SK-MEL-5 (cell line): ENCODE data around the gene NFATC3. TPM values are rescaled to one million over a fixed set of nuclear protein-coding genes. Genes with fewer than 3 reads are reported as not detected.

ENCODE experiments used
- DNase-seq: peaks from one replicate; pipeline ENCODE4 v3.0.0-alpha.2; 2016; ENCODE audit warnings: low read depth, low spot score
- in situ Hi-C: cut with HindIII; loops from 2 replicates; pipeline ENCODE4 v1.10.0; 2016; ENCODE audit warnings: low sequenced_read_pairs, high pct_unique_total_duplicates, low pct_unique_long_range_greater_than_20kb
- total RNA-seq: library from RNA; depleted of rRNA; stranded (reverse); fragments of >200 nt; shearing (Covaris generic); gene quantifications from 2 replicates; pipeline ENCODE4 v1.2.3, GENCODE V29; 2014

NFATC3 gene
- total RNA-seq, 1 experiment from 2014 or later = 13.8 TPM

DNA sequence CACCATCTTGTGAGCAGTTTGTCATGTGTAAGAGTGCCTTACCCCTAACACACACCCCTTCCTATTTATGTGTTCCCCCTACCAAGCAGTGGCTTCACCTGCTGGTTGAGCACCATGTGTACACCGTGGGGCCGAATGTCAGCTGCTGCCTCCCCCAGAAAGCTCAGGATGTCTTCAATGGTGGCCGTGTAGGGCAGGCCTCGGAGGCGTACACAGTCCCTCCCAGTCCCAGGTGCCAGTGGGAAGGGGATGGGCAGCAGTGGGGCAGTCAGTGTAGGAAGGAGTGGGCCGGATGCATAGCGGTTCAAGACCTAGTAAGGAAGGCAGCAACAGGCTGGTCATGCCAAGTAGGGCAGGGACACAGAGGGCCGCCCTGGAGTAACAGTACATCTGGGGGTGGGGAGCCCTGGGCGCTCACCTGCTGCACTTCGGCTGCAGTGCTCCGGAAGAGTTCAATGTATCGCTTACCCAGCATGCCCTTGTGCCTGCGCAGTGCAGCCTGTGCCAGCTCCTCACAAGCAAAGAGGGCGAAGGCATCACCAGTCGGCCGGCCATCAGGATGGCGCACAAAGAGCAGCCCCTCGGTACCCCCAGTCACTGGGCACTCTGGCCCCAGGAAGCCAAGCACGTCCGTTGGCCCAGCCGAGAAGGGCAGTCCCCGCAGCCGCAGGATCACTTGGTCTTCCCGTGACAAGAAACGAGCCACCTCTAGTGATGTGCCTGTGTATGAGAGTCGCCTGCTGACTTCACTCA lies 146.4 kb downstream of the NFATC3 start:
- in situ Hi-C loops = no loop called here

DNA sequence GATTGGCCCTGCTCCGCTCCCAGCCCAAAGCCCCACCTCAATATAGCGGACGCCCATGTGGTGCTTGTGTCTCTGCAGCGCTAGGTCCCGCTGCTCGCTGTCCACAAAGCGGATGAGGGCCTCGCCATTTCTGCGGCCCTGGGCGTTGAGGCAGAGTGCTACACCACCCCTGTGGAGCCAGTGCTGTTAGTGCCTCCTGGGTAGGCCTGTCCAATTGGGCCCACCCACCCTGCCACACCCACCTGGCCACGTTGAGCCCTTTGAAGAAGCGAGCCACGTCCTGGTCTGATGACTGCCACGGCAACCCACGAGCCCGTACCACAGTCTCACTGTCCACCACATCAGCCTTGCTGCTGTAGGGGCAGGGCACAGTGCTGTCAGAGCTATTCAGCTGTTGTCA lies 147.2 kb downstream of the NFATC3 start:
- in situ Hi-C loops = no loop called here
- DNase-seq = no peak

More for the DNA sequence above, 146.4 kb downstream of the NFATC3 start:
- no peak for DNase-seq

DNA sequence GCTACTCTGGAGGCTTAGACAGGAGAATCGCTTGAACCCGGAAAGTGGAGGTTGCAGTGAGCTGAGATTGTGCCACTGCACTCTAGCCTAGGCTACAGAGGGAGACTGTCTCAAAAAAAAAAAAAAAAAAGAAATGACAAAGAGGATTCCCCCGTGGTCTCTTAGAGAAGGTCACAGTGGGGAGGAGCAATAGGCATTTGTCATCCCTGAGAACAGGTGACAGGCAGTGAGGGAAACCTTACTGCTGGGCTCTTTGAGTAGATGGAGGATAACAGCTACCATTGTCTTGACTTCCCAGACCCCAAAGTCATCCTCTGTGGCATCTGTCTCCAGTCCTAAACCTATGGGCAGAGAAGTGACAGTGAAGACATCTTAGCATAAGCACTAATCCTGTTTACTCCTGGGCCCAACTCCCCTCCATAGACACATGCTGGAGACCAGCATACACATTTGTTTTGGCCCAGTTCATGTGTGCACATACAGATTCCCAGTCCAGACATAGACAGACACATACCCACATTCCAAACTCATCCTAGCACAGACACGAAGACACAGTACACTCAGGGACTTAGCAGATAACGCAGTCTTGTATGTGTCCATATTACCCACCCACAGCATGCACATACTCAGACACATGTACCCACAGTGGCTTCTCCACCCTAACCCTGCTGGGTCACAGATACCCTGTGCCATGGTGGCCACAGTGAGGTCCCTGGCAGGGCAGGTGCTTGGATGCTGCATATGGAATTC lies 148.1 kb downstream of the NFATC3 start:
- in situ Hi-C loops = no loop called here
- DNase-seq = no peak

DNA sequence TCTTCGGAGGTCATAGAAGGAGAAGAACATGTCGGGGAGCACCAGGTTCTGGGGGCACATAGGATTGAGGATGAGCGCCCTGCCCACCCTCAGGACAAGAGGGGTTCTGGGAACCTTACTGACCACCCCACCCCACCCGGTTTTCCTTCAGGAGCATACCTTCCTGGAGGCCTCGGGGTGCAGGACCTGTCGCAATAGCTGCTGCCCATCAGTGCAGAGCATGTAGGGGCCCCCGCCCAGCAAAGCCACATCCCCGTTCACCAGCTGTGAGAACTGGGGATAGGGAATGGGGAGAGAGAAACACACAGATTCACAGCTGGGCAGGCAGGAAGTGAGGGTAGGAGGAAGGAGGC lies 148.6 kb downstream of the NFATC3 start:
- in situ Hi-C loops = no loop called here
- no peak for DNase-seq

DNA sequence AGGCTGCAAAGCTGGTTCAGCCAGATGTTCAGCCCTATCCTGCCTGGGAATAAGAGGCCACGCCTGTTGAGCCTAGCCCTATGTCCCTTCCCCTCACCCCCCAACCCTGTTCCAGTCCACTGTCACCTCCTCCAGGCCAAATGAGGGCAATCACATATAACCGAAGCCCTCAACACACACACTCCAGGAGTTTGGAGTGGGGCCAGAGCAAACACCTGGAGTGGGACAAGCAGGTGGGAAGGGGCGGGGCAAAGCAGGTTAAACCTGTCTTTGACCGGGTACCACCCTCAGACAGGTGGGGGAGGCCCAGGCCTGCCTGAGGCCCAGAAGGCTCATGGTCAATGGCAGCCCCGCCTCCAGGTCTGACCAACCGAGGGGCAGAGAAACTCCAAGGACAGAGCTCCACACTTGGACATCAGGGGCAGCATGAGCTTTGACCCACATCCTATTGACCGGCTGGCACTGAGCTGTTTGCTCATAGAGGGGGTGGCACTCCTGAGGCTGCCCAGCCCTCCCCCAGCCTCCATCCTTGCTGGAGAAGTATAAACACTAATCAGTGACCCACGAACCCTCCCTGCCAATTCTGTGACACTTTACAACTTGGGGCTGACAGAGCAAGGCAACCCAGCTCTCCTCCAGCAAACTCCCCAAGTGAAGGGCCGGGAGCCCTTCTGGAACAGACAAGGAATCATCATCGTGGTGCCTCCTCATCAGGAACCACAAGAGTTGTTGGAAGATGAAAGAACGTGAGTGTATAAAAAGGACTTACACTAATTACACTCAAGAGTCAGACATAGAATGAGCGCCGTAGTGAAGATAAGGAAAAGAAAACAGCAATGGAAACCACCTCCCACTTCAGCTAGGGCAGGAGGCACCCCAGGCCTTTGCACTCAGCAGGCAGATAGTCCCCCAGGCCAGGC lies 149.3 kb downstream of the NFATC3 start:
- DNase-seq = no peak
- in situ Hi-C loops = no loop called here

DNA sequence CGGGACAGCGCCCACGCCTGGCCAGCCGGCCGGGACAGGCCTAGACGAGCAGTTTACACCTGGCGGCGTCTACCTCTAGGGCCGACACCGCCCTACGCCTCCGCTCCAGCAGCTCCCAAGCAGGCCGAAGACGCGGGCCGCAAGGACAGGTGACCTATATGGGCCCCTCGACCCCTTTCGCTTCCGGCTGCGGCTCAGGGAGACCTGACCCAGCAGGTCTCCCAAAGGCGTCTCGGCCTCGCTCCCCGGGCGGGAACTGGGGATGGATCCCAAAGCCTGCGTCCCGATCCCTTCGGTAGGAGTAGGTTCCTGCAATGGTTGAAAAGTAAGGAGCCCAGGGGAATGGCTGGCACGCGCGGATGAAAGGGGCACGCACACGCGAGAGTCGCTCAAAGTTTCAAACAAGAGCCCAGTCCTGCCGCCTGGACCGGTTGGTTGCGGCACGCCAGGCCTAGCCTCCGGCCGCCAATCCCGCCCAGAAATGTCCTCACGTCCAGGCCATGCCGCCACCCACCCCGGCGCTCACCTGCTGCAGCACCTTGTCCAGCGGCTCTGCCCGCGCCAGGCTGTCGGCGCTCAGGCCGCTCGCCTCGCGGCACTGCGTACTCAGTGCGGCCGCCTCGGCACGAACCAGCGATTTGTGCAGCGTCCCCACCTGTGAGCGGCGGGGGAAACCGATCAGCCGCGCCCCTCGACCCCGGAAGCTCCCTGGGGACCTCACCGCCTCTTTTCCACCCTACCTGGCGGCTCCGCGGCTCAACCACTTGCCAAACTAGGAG lies 150.1 kb downstream of the NFATC3 start:
- in situ Hi-C loops = no loop called here
- DNase-seq = no peak

DNA sequence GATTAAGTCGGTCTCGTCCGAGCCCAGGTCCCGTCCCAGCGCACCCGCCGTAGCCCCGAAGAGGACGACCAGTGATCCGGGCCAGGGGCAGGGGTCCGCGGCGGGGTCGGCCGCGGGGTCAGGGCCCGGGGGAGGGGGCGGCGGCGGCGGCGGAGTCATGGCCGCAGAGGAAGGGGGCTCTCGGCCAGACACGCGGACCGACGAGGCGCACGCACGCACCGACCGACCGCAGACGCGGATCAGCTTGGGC lies 150.6 kb downstream of the NFATC3 start, which contains the start of gene ESRP2:
TSS of gene ESRP2 (minus strand) at position 241 of the 250 bp plus-strand sequence. CDS start at position 159, 82 bp downstream.
- in situ Hi-C loops = no loop called here
- no peak for DNase-seq

DNA sequence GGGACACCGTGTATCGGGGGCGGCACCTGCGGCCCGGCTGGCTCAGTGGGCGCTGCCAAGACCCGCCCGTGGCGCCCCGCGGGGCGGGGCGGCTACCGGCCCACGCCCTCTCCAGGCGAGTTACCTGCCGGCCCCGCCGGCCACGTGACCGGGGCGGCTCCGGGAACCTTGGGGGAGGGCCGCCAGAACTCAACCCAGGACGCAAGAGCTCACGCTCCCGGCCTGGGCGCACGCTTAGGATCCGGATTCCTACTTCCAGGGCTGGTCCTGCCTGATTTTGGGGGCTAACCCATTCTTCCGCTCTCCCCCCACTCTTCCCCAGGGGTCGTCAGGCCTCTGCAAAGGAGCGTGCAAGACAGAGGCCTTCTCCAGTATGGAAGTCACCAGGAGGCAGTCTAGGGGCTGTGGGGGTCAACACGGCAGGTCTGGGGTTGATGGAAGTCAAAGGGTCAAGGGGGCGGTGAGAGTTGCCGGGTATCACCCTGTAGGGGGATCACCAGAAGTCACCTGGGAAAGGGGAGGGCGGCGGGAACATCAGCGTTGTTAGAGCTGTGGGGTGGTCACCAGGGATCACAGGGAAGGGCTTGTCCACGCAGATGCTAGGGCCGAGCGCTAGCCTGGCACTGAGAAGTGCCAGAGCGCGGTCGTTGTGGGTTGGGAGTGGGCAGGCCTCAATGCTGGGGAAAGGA lies 151.1 kb downstream of the NFATC3 start:
- in situ Hi-C loops = no loop called here

DNA sequence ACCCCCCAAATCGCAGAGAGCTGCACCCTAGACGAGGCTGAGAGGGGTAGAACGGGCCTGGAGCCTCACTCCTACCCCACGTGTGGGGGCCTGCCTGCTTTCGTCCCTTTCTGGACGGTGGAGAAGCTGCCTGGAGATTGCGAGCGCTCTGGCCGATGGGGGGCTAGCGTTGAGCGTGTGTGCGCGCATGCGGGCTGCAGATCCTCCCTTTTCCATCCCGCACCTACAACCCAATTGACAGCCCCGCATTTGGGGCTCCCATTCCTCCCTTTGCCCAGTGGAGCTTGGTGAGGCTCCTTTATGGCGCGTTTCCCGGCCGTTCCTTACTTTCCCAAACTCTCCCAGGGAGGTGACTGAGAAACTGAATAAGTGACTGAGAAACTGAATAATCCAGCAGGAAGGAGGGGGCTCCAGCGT lies 151.7 kb downstream of the NFATC3 start:
- in situ Hi-C loops = no loop called here
- DNase-seq = no peak

More for the DNA sequence above, 151.1 kb downstream of the NFATC3 start:
- DNase-seq = no peak

DNA sequence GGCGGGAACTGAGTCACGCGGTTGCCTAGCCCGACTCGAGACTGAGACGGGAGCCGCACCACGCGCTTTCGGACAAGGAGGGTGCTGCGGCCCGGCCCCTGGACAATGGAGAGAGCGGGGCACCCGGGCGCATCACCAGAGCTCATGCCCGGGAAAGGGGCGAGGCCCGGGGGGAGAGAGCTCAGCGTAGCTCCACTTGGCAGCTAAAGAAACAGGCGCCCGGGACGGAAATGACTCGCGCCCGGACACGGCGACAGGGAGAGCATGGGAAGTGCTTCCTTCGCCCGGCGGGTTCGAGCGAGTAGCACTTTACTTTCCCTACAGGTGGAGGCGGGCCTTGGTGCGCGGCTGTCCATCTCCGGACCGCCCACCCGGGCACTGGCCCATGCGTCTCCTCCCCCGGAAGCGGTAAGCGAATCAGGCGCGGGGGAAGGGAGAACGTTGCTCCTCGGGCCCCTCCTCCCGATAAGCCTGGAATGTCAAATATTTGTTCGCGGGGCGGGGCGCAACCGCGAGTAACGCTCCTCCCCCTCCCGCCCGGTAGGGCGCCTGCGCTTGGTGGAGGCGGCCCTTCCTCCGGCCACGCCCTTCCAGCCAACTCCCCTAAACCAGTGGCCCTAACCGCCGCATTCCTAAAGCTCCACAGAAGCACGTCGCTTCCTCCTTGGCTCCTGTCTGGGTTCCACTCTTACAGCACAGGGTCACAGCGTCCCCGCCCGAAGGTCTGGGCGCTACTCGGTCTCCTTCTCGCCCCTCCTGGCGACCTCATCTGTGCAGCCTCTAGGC lies 152.3 kb downstream of the NFATC3 start:
- in situ Hi-C loops = no loop called here
- DNase-seq = peak; percentile 95

DNA sequence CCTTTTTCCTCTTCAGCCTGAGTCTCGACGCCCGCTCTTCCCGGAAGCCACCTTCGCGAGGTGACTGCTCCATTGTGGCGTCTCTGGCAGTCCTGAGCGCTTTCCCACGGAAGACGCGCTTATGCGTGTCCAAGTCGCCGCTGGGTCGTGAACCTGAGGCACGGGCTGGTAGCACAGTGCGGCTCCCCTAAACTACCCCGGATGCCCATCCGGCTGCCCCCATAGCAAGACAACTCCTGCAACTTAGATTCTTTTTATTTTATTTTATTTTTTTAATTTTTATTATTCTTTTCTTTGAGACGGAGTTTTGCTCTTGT lies 152.8 kb downstream of the NFATC3 start:
- DNase-seq = no peak
- in situ Hi-C loops = no loop called here

DNA sequence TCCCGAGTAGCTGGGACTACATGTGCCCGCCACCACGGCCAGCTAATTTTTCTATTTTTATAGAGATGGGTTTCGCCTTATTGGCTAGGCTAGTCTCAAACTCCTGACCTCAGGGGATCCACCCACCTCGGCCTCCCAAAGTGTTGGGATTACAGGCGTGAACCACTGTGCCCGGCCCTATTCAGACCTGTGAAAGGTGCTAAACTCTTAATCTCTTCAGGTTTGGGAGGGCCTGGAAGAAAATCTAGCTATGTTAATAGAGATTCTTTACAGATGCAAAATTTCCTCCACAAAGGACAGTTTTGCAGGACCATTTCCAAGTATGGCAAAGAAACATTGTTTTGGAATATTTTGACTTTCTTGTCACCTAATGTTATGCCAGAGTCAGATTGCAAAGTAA lies 156.9 kb downstream of the NFATC3 start:
- DNase-seq = no peak
- in situ Hi-C loops = no loop called here

DNA sequence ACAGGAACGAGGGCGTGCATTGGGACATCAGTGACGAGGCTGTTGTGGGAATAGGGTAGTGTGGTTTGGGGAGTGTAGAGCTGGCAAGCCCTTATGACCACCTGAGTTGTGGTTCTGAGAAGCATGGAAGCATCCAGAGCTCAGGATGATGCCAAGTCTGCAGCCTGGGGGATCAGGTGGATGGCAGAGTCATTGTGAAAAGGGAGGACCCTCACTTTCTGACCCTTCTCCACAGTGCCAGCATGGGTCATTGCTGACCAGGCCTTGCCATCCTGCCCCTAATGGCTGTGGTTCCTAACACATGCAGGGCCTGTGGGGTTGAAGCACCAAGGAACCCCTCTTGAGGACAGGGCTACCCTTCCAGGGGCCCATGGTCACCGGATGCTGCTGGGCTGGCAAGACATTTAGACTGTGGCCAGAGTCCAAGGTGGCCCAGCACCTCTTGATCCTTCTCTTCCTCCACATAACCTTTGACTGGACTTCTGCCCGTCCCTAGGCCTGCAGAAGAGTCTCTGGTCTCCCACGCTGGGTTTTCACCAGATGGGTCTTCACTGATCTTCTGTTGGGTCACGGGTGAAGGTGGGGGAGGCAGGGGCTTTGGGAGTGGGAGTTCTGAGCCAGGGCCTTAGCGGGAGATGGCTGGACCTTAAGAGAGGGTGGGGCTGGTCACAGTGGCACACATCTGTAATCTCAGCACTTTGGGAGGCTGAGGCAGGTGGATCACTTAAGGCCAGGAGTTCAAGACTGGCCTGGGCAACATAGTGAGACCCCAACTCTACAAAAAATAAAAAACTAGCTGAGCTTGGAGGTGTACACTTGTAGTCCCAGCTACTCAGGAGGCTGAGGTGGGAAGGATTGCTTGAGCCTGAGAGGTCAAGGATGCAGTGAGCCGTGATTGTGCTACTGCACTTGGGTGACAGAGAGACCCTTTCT lies 158.0 kb downstream of the NFATC3 start:
- in situ Hi-C loops = no loop called here
- DNase-seq = no peak

DNA sequence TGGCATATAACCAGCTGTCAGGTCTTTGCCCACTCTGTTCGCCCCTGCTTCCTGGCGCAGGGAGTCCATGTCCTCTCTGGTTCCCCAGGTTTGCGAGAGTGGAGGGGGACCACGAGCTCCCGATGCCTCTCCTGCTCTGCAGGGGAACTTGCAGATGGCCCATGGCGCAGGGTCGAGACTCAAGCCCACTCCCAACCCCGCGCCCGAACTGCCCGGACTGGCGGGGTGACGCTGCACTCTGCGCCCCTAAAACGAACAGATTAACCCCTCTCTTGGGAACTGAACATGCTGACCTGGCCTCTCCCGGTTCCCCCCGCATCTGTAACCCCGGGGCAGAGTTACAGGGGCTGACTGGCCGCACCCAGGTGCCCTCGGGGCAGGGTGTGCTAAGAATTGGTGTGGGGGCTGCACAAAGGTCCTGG lies 159.3 kb downstream of the NFATC3 start:
- DNase-seq = no peak
- in situ Hi-C loops = no loop called here
